K562 (cell line): Measurements from ENCODE around the gene EVI5. TPM values are rescaled to one million over a fixed set of nuclear protein-coding genes. Genes with fewer than 3 reads are reported as not detected.

Experiments used
- ATAC-seq: fragments of 200-7000 bp; cut with Tn5 transposase; 3 replicates; pipeline ENCODE4 v1.9.1; 2020; ENCODE audit warnings: moderate library complexity
- BruUV-seq: library from RNA; stranded (reverse); fragments of 400-500 nt; replicated peaks from 2 replicates; lab custom pipeline; 2021; lab: Mats Ljungman, UMichigan
- CTCF ChIA-PET: fragments of 300-600 bp; formaldehyde crosslinking; extraction: SDS; loops from one replicate; lab custom pipeline; 2021; ENCODE audit warnings: low intra/inter-chr PET ratio; lab: Yijun Ruan, JAX
- POLR2A ChIA-PET: fragments of 300-600, 350-650 bp; sonication (Branson Sonifier 250); formaldehyde crosslinking; extraction: SDS; loops from one replicate; lab custom pipeline; 2021; ENCODE audit warnings: antibody characterized with exemption, inconsistent platforms; lab: Yijun Ruan, JAX
- DNase-seq, 4 experiments: peaks; one replicate each; pipeline versions ENCODE4 v3.0.0 to v3.0.0-alpha.2; 2011 to 2018; ENCODE audit warnings: low spot score in 3 of 4, mixed read lengths in 3 of 4; ENCODE audit errors: extremely low read depth in 1 of 4
- FAIRE-seq: peaks from 2 replicates; lab custom pipeline; 2011; peaks lifted over from hg19 to GRCh38; lab: Jason Lieb, UNC
- H2AFZ ChIP-seq: 2 replicates; pipeline ENCODE4 v1.6.0; 2011; ENCODE audit warnings: low read depth, low read length, control low read depth, inconsistent platforms
- H3K27ac ChIP-seq: fragments of 200-600 bp; 3 replicates; pipeline ENCODE4 v1.8.0; 2011; ENCODE audit warnings: low read depth, mild to moderate bottlenecking, control low read depth, inconsistent platforms, low read length, moderate library complexity, mixed read lengths; ENCODE audit errors: extremely low read depth
- H3K27me3 ChIP-seq, 2 experiments: fragments of 300-600 bp in 1 of 2; 2 replicates in 1 of 2; 3 replicates in 1 of 2; pipeline versions ENCODE4 v1.6.0 to v1.8.0; 2011; ENCODE audit warnings: inconsistent platforms in 2 of 2, low read length in 2 of 2, mild to moderate bottlenecking in 1 of 2, mixed read lengths in 1 of 2, moderate library complexity in 1 of 2; ENCODE audit not compliant: control insufficient read depth in 2 of 2, insufficient read depth in 2 of 2
- H3K36me3 ChIP-seq: fragments of 300-600 bp; 3 replicates; pipeline ENCODE4 v1.8.0; 2011; ENCODE audit warnings: mild to moderate bottlenecking, low read length, inconsistent platforms; ENCODE audit not compliant: control insufficient read depth, insufficient read depth
- H3K4me1 ChIP-seq, 2 experiments: fragments of 200-600 bp in 1 of 2; replicated peaks in 1 of 2; 2 replicates in 1 of 2; 3 replicates in 1 of 2; pipeline versions ENCODE4 v1.5.1 to v1.8.0; 2011; ENCODE audit warnings: inconsistent platforms in 2 of 2, low read length in 2 of 2, mild to moderate bottlenecking in 1 of 2, mixed read lengths in 1 of 2, moderate library complexity in 1 of 2; ENCODE audit not compliant: control insufficient read depth in 2 of 2, insufficient read depth in 2 of 2
- H3K4me2 ChIP-seq: 2 replicates; pipeline ENCODE4 v1.6.1; 2011; ENCODE audit warnings: low read length, control low read depth, inconsistent platforms, mixed read lengths; ENCODE audit not compliant: insufficient read depth
- H3K4me3 ChIP-seq: fragments of 200-600 bp; sonication (generic), shearing (Covaris generic); 2 replicates; pipeline ENCODE4 v1.5.1; 2016; ENCODE audit warnings: control low read depth, inconsistent platforms
- H3K79me2 ChIP-seq: fragments of 200-600 bp; 3 replicates; pipeline ENCODE4 v1.8.0; 2011; ENCODE audit warnings: low read length, inconsistent platforms; ENCODE audit not compliant: control insufficient read depth, insufficient read depth
- H3K9ac ChIP-seq, 2 experiments: 2 replicates each; pipeline versions ENCODE4 v1.6.0 to v1.6.1; 2011; ENCODE audit warnings: low read depth in 2 of 2, low read length in 2 of 2, control low read depth in 1 of 2, inconsistent platforms in 1 of 2, mild to moderate bottlenecking in 1 of 2, mixed read lengths in 1 of 2; ENCODE audit not compliant: insufficient read depth in 1 of 2
- H3K9me1 ChIP-seq: one replicate; pipeline ENCODE4 v1.6.0; 2011; ENCODE audit warnings: inconsistent platforms, mild to moderate bottlenecking, low read length, moderate library complexity; ENCODE audit not compliant: control insufficient read depth, insufficient read depth
- H3K9me3 ChIP-seq: replicated peaks from 2 replicates; pipeline ENCODE4 v1.5.1; 2011; ENCODE audit warnings: low read depth, low read length, inconsistent platforms; ENCODE audit not compliant: control insufficient read depth, insufficient read depth
- H4K20me1 ChIP-seq: replicated peaks from 2 replicates; pipeline ENCODE4 v1.6.1; 2011; ENCODE audit warnings: low read length, inconsistent platforms, mixed read lengths; ENCODE audit not compliant: control insufficient read depth, insufficient read depth
- CCNT2 ChIP-seq: IDR thresholded peaks from 2 replicates; pipeline ENCODE4 v1.6.1; 2011; ENCODE audit warnings: borderline replicate concordance, low read depth, mild to moderate bottlenecking, moderate library complexity, mixed read lengths, low read length; ENCODE audit not compliant: insufficient read length; ENCODE audit errors: extremely low read depth
- FOSL1 ChIP-seq: fragments of 200-800 bp; sonication (Bioruptor generic); conservative IDR thresholded peaks from 2 replicates; pipeline ENCODE4 v1.6.1; 2016; ENCODE audit warnings: missing genetic modification characterization, missing compliant biosample characterization
- GTF2A2 ChIP-seq: IDR thresholded peaks from 2 replicates; pipeline ENCODE4 v1.6.1; 2016; ENCODE audit warnings: mild to moderate bottlenecking, missing genetic modification characterization, missing compliant biosample characterization
- IFI16 ChIP-seq: fragments of 250-450 bp; sonication (Bioruptor Pico); IDR thresholded peaks from 2 replicates; pipeline ENCODE4 v2.1.2; 2022; ENCODE audit warnings: mild to moderate bottlenecking, inconsistent platforms
- KLF16 ChIP-seq: IDR thresholded peaks from 2 replicates; pipeline ENCODE4 v1.6.1; 2016; ENCODE audit warnings: antibody characterized with exemption
- NFIX ChIP-seq: fragments of 250-450 bp; sonication (Bioruptor Pico); IDR thresholded peaks from 2 replicates; pipeline ENCODE4 v1.4.0; 2020; ENCODE audit warnings: low read depth, mild to moderate bottlenecking, moderate library complexity
- NFXL1 ChIP-seq: fragments of 450-650 bp; formaldehyde crosslinking; IDR thresholded peaks from 2 replicates; pipeline ENCODE4 v1.4.0; 2021; ENCODE audit warnings: mild to moderate bottlenecking
- SMC3 ChIP-seq: conservative IDR thresholded peaks from 2 replicates; pipeline ENCODE4 v1.6.1; 2011; ENCODE audit warnings: low read depth, low read length, improper control_type of control experiment; ENCODE audit not compliant: insufficient read depth
- SRSF3 ChIP-seq: fragments of 200-400 bp; formaldehyde crosslinking; IDR thresholded peaks from 2 replicates; pipeline ENCODE4 v1.6.1; 2016; ENCODE audit warnings: mild to moderate bottlenecking, low read length, moderate library complexity; ENCODE audit not compliant: insufficient read depth
- ZBTB12 ChIP-seq: fragments of 250-450 bp; sonication (Bioruptor Pico); IDR thresholded peaks from 2 replicates; pipeline ENCODE4 v1.4.0; 2020
- ZNF57 ChIP-seq: fragments of 450-650 bp; formaldehyde crosslinking; IDR thresholded peaks from 2 replicates; pipeline ENCODE4 v1.4.0; 2020; ENCODE audit warnings: mild to moderate bottlenecking, moderate library complexity
- ZNF764 ChIP-seq: fragments of 250-450 bp; sonication (Bioruptor Pico); IDR thresholded peaks from 2 replicates; pipeline ENCODE4 v1.4.0; 2020; ENCODE audit warnings: low read depth, mild to moderate bottlenecking, moderate library complexity
- WGBS: fragments of 100-300 bp; shearing (Covaris generic); methylation state at CpG from one replicate; pipeline ENCODE4 v1.1.6; 2016; ENCODE audit warnings: low coverage, mixed read lengths; ENCODE audit not compliant: insufficient coverage; ENCODE audit errors: missing lambda C conversion rate; 5-methylcytosine and 5-hydroxymethylcytosine counted together
- in situ Hi-C: fragments of 300-500 bp; cut with MboI; formaldehyde crosslinking; loops from 4 replicates; pipeline ENCODE4 v1.15.0; 2018; ENCODE audit warnings: inconsistent platforms, mixed read lengths
- intact Hi-C: fragments of 100-400 bp; cut with micrococcal nuclease; formaldehyde crosslinking; loops from 2 replicates; pipeline ENCODE4 v1.14.2; 2022
- polyA plus RNA-seq, 8 experiments: library from polyadenylated mRNA; depleted of rRNA in 4 of 8; stranded (reverse) in 5 of 8; unstranded in 3 of 8; fragments of >200 nt; fragmentation: Nextera tagmentation in 2 of 8; fragmentation: Illumina TruSeq in 1 of 8; extraction: Ambion mirVana in 2 of 8; extraction: Trizol in 1 of 8; gene quantifications; 2 replicates each; pipeline versions ENCODE4 v1.2.1 to v1.2.3, GENCODE V29; 2011 to 2014; ENCODE audit warnings: inconsistent platforms in 1 of 8, missing spikeins in 1 of 8
- total RNA-seq, 7 experiments: library from RNA; depleted of rRNA in 6 of 7; stranded (reverse); fragments of >200 nt in 6 of 7; fragmentation: Illumina TruSeq in 2 of 7; extraction: Trizol in 2 of 7; gene quantifications; 2 replicates each; pipeline versions ENCODE4 v1.2.1 to v1.2.3, GENCODE V29; 2011 to 2021; ENCODE audit warnings: low replicate concordance in 1 of 7
- TF ChIP-seq, protein P1 (sequence below): sonication (generic); formaldehyde crosslinking; IDR thresholded peaks from 2 replicates; pipeline ENCODE4 v1.4.0; 2020; ENCODE audit warnings: mild to moderate bottlenecking, missing genetic modification reagents
- TF ChIP-seq, protein P2 (sequence below): fragments of 150-350 bp; conservative IDR thresholded peaks from 2 replicates; pipeline ENCODE4 v1.6.1; 2014; ENCODE audit warnings: low read length
- TF ChIP-seq, protein P3 (sequence below): fragments of 200-800 bp; sonication (Bioruptor generic); IDR thresholded peaks from 2 replicates; pipeline ENCODE4 v1.6.1; 2017; ENCODE audit warnings: missing genetic modification characterization, missing compliant biosample characterization

EVI5 gene
- total and polyA plus RNA-seq, 9 of the 15 experiments (the other 6 are each of a cell fraction or from before 2014, with no cell fraction given), result 1.7 to 50.1 (median 13.7) TPM

- Histone ChIP-seq H2AFZ (no peak overlapping the region), H3K36me3 (no peaks in the 10 kb centered on the region), H3K4me3 (no peak overlapping the region), H4K20me1 (no peaks in the 10 kb centered on the region), H3K9me3 (no peaks in the 10 kb centered on the region), H3K79me2 (no peaks in the 10 kb centered on the region), H3K9ac (no peak overlapping the region), H3K4me1 (no peaks in the 10 kb centered on the region), H3K9me1 (no peaks in the 10 kb centered on the region), H3K27me3 (no peaks in the 10 kb centered on the region), H3K27ac (no peak overlapping the region), H3K4me2 (no peak overlapping the region)
- FAIRE-seq, result no peak
- DNase-seq, result no peak
- intact Hi-C loops, result no loop called here
- in situ Hi-C loops, result no loop called here
- 84% methylated on average over 6 of the region's 6 CpGs for WGBS
- ChIA-PET CTCF (no interaction called here), POLR2A (no interaction called here)
- ATAC-seq, result no peak
- BruUV-seq, result no TSS peak
- TF ChIP-seq SRSF3 (no peak), GTF2A2 (no peak), NFIX (no peak), NFXL1 (CRISPR knock-in tag) (no peak), CCNT2 (no peak), ZNF57 (CRISPR knock-in tag) (no peak), ZNF764 (CRISPR knock-in tag) (no peak), ZBTB12 (no peak), KLF16 (no peak), SMC3 (no peak), IFI16 (CRISPR knock-in tag) (no peak), FOSL1 (tag) (no peak)
- TF ChIP-seq, protein P1, sequence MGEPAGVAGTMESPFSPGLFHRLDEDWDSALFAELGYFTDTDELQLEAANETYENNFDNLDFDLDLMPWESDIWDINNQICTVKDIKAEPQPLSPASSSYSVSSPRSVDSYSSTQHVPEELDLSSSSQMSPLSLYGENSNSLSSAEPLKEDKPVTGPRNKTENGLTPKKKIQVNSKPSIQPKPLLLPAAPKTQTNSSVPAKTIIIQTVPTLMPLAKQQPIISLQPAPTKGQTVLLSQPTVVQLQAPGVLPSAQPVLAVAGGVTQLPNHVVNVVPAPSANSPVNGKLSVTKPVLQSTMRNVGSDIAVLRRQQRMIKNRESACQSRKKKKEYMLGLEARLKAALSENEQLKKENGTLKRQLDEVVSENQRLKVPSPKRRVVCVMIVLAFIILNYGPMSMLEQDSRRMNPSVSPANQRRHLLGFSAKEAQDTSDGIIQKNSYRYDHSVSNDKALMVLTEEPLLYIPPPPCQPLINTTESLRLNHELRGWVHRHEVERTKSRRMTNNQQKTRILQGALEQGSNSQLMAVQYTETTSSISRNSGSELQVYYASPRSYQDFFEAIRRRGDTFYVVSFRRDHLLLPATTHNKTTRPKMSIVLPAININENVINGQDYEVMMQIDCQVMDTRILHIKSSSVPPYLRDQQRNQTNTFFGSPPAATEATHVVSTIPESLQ, result no peak
- TF ChIP-seq, protein P2, sequence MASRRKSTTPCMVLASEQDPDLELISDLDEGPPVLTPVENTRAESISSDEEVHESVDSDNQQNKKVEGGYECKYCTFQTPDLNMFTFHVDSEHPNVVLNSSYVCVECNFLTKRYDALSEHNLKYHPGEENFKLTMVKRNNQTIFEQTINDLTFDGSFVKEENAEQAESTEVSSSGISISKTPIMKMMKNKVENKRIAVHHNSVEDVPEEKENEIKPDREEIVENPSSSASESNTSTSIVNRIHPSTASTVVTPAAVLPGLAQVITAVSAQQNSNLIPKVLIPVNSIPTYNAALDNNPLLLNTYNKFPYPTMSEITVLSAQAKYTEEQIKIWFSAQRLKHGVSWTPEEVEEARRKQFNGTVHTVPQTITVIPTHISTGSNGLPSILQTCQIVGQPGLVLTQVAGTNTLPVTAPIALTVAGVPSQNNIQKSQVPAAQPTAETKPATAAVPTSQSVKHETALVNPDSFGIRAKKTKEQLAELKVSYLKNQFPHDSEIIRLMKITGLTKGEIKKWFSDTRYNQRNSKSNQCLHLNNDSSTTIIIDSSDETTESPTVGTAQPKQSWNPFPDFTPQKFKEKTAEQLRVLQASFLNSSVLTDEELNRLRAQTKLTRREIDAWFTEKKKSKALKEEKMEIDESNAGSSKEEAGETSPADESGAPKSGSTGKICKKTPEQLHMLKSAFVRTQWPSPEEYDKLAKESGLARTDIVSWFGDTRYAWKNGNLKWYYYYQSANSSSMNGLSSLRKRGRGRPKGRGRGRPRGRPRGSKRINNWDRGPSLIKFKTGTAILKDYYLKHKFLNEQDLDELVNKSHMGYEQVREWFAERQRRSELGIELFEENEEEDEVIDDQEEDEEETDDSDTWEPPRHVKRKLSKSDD, result no peak
- TF ChIP-seq, protein P3, sequence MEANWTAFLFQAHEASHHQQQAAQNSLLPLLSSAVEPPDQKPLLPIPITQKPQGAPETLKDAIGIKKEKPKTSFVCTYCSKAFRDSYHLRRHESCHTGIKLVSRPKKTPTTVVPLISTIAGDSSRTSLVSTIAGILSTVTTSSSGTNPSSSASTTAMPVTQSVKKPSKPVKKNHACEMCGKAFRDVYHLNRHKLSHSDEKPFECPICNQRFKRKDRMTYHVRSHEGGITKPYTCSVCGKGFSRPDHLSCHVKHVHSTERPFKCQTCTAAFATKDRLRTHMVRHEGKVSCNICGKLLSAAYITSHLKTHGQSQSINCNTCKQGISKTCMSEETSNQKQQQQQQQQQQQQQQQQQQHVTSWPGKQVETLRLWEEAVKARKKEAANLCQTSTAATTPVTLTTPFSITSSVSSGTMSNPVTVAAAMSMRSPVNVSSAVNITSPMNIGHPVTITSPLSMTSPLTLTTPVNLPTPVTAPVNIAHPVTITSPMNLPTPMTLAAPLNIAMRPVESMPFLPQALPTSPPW (CRISPR knock-in tag), result no peak
These were observed 221.3 kb downstream of the EVI5 start for GRCh38 chr1:92563457-92564216.
